Activated naive CD4-positive, alpha-beta T cell treated with anti-CD3 and anti-CD28 coated beads for 36 hours (primary cell): ENCODE data around the gene TTC9B. TPM values are rescaled to one million over a fixed set of nuclear protein-coding genes. Genes with fewer than 3 reads are reported as not detected.

Source experiments
- CTCF ChIA-PET: fragments of 350-600 bp; sonication (Branson Sonifier 250); formaldehyde crosslinking; loops from one replicate; lab custom pipeline; 2021; ENCODE audit warnings: antibody characterized with exemption; lab: Charles Lee
- DNase-seq: peaks from one replicate; pipeline ENCODE4 v3.0.0-alpha.2; 2020
- H3K27ac Mint-ChIP-seq: one replicate; pipeline ENCODE4 v1.8.0; 2021; ENCODE audit warnings: mild to moderate bottlenecking, mixed read lengths
- H3K27me3 Mint-ChIP-seq: one replicate; pipeline ENCODE4 v1.8.0; 2021; ENCODE audit warnings: low read depth, mixed read lengths
- H3K36me3 Mint-ChIP-seq: one replicate; pipeline ENCODE4 v1.8.0; 2021; ENCODE audit warnings: low read depth, mixed read lengths
- H3K4me1 Mint-ChIP-seq: one replicate; pipeline ENCODE4 v1.8.0; 2021; ENCODE audit warnings: low read depth, mixed read lengths
- H3K4me3 Mint-ChIP-seq: one replicate; pipeline ENCODE4 v1.8.0; 2021; ENCODE audit warnings: mild to moderate bottlenecking, moderate library complexity, mixed read lengths
- H3K9me3 Mint-ChIP-seq: one replicate; pipeline ENCODE4 v1.8.0; 2021; ENCODE audit warnings: mixed read lengths
- intact Hi-C: fragments of 100-400 bp; cut with micrococcal nuclease; formaldehyde crosslinking; loops from one replicate; pipeline ENCODE4 v1.15.1; 2023
- total RNA-seq, 2 experiments: library from RNA; stranded (reverse); gene quantifications; one replicate each; pipeline ENCODE4 v1.2.3, GENCODE V29; 2021

The TTC9B gene
- total RNA-seq: not detected

GRCh38 chr19:40217934-40218890, at the start of gene TTC9B:
TSS of gene TTC9B (minus strand) at chr19:40218384. CDS start at chr19:40218381, 3 bp downstream.
- no peak within 1 kb of the TSS for H3K27ac Mint-ChIP-seq
- H3K36me3 Mint-ChIP-seq: no peaks in the 10 kb centered on the region
- no peak within 1 kb of the TSS for H3K4me3 Mint-ChIP-seq
- no peaks in the 10 kb centered on the region for H3K9me3 Mint-ChIP-seq
- H3K27me3 Mint-ChIP-seq: peaks cover 50% of the 10 kb centered on the region
- intact Hi-C loops: no loop called here
- DNase-seq: peak; percentile 57
- CTCF ChIA-PET: interaction anchor here (1.1 to 5.9 kb wide), 4 partner anchors 9 to 296 kb away, joined by 3 to 39 read pairs (median 4); no protein-coding TSS in a partner anchor
- peaks cover 16% of the 10 kb centered on the region for H3K4me1 Mint-ChIP-seq

GRCh38 chr19:40267601-40267997, 49.4 kb upstream of the TTC9B start:
- intact Hi-C loops: no loop called here
- peaks cover 23% of the 10 kb centered on the region for H3K36me3 Mint-ChIP-seq
- no peak overlapping the region for H3K4me3 Mint-ChIP-seq
- no peaks in the 10 kb centered on the region for H3K9me3 Mint-ChIP-seq
- CTCF ChIA-PET: no interaction called here
- no peak for DNase-seq
- H3K27me3 Mint-ChIP-seq: no peaks in the 10 kb centered on the region
- no peak overlapping the region for H3K27ac Mint-ChIP-seq
- peaks cover 29% of the 10 kb centered on the region for H3K4me1 Mint-ChIP-seq

GRCh38 chr19:40266912-40267600, 48.9 kb upstream of the TTC9B start:
- Mint-ChIP-seq H3K9me3 (no peaks in the 10 kb centered on the region), H3K27me3 (no peaks in the 10 kb centered on the region), H3K4me3 (no peak overlapping the region), H3K27ac (no peak overlapping the region), H3K4me1 (peaks cover 24% of the 10 kb centered on the region), H3K36me3 (peaks cover 25% of the 10 kb centered on the region)
- intact Hi-C loops: no loop called here
- CTCF ChIA-PET: no interaction called here
- DNase-seq: no peak

- CTCF ChIA-PET: interaction anchor here (0.6 kb wide), 1 partner anchor 39 kb away, joined by 4 read pairs; no protein-coding TSS in a partner anchor
- H3K4me1 Mint-ChIP-seq: peaks cover 24% of the 10 kb centered on the region
- H3K9me3 Mint-ChIP-seq: no peaks in the 10 kb centered on the region
- no peaks in the 10 kb centered on the region for H3K27me3 Mint-ChIP-seq
- DNase-seq: no peak
- H3K4me3 Mint-ChIP-seq: no peak overlapping the region
- intact Hi-C loops: no loop called here
- no peak overlapping the region for H3K27ac Mint-ChIP-seq
- H3K36me3 Mint-ChIP-seq: peaks cover 29% of the 10 kb centered on the region
These were observed 47.9 kb upstream of the TTC9B start for GRCh38 chr19:40266119-40266518.

- H3K27ac Mint-ChIP-seq: no peak overlapping the region
- H3K4me1 Mint-ChIP-seq: peaks cover 25% of the 10 kb centered on the region
- no peaks in the 10 kb centered on the region for H3K9me3 Mint-ChIP-seq
- no peak overlapping the region for H3K4me3 Mint-ChIP-seq
- no peaks in the 10 kb centered on the region for H3K27me3 Mint-ChIP-seq
- H3K36me3 Mint-ChIP-seq: peaks cover 28% of the 10 kb centered on the region
- intact Hi-C loops: no loop called here
- CTCF ChIA-PET: no interaction called here
- DNase-seq: no peak
These were observed 47.5 kb upstream of the TTC9B start for GRCh38 chr19:40265763-40266099.

- H3K27me3 Mint-ChIP-seq: no peaks in the 10 kb centered on the region
- peaks cover 23% of the 10 kb centered on the region for H3K4me1 Mint-ChIP-seq
- H3K9me3 Mint-ChIP-seq: no peaks in the 10 kb centered on the region
- H3K4me3 Mint-ChIP-seq: no peak overlapping the region
- intact Hi-C loops: no loop called here
- H3K27ac Mint-ChIP-seq: no peak overlapping the region
- DNase-seq: no peak
- CTCF ChIA-PET: no interaction called here
- peaks cover 28% of the 10 kb centered on the region for H3K36me3 Mint-ChIP-seq
These were observed 47.0 kb upstream of the TTC9B start for GRCh38 chr19:40265055-40265762.

- Mint-ChIP-seq H3K4me1 (peaks cover 21% of the 10 kb centered on the region), H3K9me3 (no peaks in the 10 kb centered on the region), H3K4me3 (no peak overlapping the region), H3K36me3 (peaks cover 28% of the 10 kb centered on the region), H3K27me3 (no peaks in the 10 kb centered on the region), H3K27ac (no peak overlapping the region)
- CTCF ChIA-PET: no interaction called here
- intact Hi-C loops: no loop called here
- no peak for DNase-seq
These were observed 46.3 kb upstream of the TTC9B start for GRCh38 chr19:40264314-40265054.

GRCh38 chr19:40263440-40264313, 45.5 kb upstream of the TTC9B start:
- CTCF ChIA-PET: interaction anchor here (1.2 kb wide), 1 partner anchor 104 kb away, joined by 5 read pairs; no protein-coding TSS in a partner anchor
- intact Hi-C loops: no loop called here
- Mint-ChIP-seq H3K4me3 (no peak overlapping the region), H3K4me1 (peaks cover 25% of the 10 kb centered on the region), H3K27me3 (no peaks in the 10 kb centered on the region), H3K27ac (no peak overlapping the region), H3K9me3 (no peaks in the 10 kb centered on the region), H3K36me3 (peaks cover 28% of the 10 kb centered on the region)
- no peak for DNase-seq

- no peak overlapping the region for H3K27ac Mint-ChIP-seq
- H3K9me3 Mint-ChIP-seq: no peaks in the 10 kb centered on the region
- no peak for DNase-seq
- intact Hi-C loops: no loop called here
- peaks cover 22% of the 10 kb centered on the region for H3K4me1 Mint-ChIP-seq
- peaks cover 28% of the 10 kb centered on the region for H3K36me3 Mint-ChIP-seq
- H3K27me3 Mint-ChIP-seq: no peaks in the 10 kb centered on the region
- H3K4me3 Mint-ChIP-seq: no peak overlapping the region
- CTCF ChIA-PET: interaction anchor here (1.2 kb wide), 1 partner anchor 43 kb away, joined by 3 read pairs; no protein-coding TSS in a partner anchor
These were observed 44.2 kb upstream of the TTC9B start for GRCh38 chr19:40262422-40262821.

- intact Hi-C loops: no loop called here
- H3K36me3 Mint-ChIP-seq: peaks cover 31% of the 10 kb centered on the region
- DNase-seq: no peak
- no peaks in the 10 kb centered on the region for H3K9me3 Mint-ChIP-seq
- H3K27me3 Mint-ChIP-seq: no peaks in the 10 kb centered on the region
- no peak overlapping the region for H3K27ac Mint-ChIP-seq
- no peak overlapping the region for H3K4me3 Mint-ChIP-seq
- peaks cover 21% of the 10 kb centered on the region for H3K4me1 Mint-ChIP-seq
- CTCF ChIA-PET: interaction anchor here (1.2 kb wide), 1 partner anchor 43 kb away, joined by 3 read pairs; no protein-coding TSS in a partner anchor
These were observed 43.4 kb upstream of the TTC9B start for GRCh38 chr19:40261631-40262030.

GRCh38 chr19:40257096-40257517, 38.9 kb upstream of the TTC9B start:
- intact Hi-C loops: no loop called here
- Mint-ChIP-seq H3K9me3 (no peaks in the 10 kb centered on the region), H3K27ac (no peak overlapping the region), H3K36me3 (peaks cover 36% of the 10 kb centered on the region), H3K4me1 (peaks cover 24% of the 10 kb centered on the region), H3K4me3 (no peak overlapping the region), H3K27me3 (no peaks in the 10 kb centered on the region)
- no peak for DNase-seq
- CTCF ChIA-PET: no interaction called here
